Gastroesophageal sphincter (tissue), 3 donors: ENCODE measurements around the gene NR5A2.

Experiments used
- EP300 ChIP-seq: sonication (generic); formaldehyde crosslinking; IDR thresholded peaks from one replicate; pipeline ENCODE4 v1.6.1; 2017; ENCODE audit warnings: antibody characterized with exemption, mild to moderate bottlenecking
- POLR2A ChIP-seq, 2 donors: fragments of 450-650 bp; IDR thresholded peaks; one replicate each; pipeline ENCODE4 v1.6.1; 2017; ENCODE audit warnings: antibody characterized with exemption in 2 of 2, mild to moderate bottlenecking in 2 of 2, moderate library complexity in 1 of 2
- POLR2AphosphoS5 ChIP-seq: sonication (generic); formaldehyde crosslinking; IDR thresholded peaks from one replicate; pipeline ENCODE4 v1.6.1; 2017; ENCODE audit warnings: antibody characterized with exemption
- TF ChIP-seq, protein P1 (sequence below), 4 experiments: fragments of 200-600 bp in 2 of 4; fragments of 450-650 bp in 2 of 4; sonication (generic) in 1 of 4; IDR thresholded peaks; one replicate each; pipeline ENCODE4 v1.5.1; 2017 to 2019; ENCODE audit warnings: antibody characterized with exemption in 4 of 4, mild to moderate bottlenecking in 2 of 4, moderate library complexity in 2 of 4

DNA sequence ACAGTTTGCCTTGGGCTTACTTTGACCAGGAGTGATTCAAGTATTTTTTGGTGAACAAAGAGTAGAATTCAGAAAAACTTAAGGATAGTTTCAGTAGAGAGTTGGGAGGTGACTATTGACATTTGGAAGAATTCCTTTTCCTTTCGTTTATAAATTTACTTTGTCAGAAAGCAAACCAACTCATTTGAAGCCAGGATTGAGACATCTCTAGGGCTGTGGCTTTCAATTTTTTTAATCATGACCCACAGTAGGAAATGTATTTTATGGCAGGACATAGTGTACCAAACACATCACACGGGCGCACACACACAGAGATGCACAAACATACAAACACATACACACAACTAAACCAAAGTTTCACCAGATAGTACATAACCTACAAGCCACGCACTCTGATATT lies 24.1 kb downstream of the NR5A2 start:
- TF ChIP-seq, protein P1, sequence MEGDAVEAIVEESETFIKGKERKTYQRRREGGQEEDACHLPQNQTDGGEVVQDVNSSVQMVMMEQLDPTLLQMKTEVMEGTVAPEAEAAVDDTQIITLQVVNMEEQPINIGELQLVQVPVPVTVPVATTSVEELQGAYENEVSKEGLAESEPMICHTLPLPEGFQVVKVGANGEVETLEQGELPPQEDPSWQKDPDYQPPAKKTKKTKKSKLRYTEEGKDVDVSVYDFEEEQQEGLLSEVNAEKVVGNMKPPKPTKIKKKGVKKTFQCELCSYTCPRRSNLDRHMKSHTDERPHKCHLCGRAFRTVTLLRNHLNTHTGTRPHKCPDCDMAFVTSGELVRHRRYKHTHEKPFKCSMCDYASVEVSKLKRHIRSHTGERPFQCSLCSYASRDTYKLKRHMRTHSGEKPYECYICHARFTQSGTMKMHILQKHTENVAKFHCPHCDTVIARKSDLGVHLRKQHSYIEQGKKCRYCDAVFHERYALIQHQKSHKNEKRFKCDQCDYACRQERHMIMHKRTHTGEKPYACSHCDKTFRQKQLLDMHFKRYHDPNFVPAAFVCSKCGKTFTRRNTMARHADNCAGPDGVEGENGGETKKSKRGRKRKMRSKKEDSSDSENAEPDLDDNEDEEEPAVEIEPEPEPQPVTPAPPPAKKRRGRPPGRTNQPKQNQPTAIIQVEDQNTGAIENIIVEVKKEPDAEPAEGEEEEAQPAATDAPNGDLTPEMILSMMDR (IDR thresholded peaks at IDR 0.05), result no peak
- no peak for TF ChIP-seq POLR2A (IDR thresholded peaks at IDR 0.05)
- TF ChIP-seq POLR2AphosphoS5, result no peak
- no peak for TF ChIP-seq EP300
